ENCODE measurements around the gene IHH. TPM values are rescaled to one million over a fixed set of nuclear protein-coding genes. Genes with fewer than 3 reads are reported as not detected.

The IHH gene
- total and polyA plus RNA-seq, 2 of the 8 experiments (the other 6 are each of a cell fraction or from before 2014, with no cell fraction given): 0.03 TPM; not detected in 1

GRCh38 chr2:219106251-219106650 lies 45.5 kb upstream of the IHH start:
- Histone ChIP-seq H3K27ac (ENCODE audit: low read depth, low read length) (no peak overlapping the region), H3K4me3 (ENCODE audit: extremely low read depth in 1 of 4, insufficient read depth in 2 of 4, low read depth in 3 of 4, low read length in 4 of 4) (no peak overlapping the region), H3K79me2 (ENCODE audit: control insufficient read depth in 1 of 2, insufficient read depth in 2 of 2, low read length in 2 of 2) (no peaks in the 10 kb centered on the region), H4K8ac (ENCODE audit: extremely low read depth, insufficient read depth, low read length) (no peak overlapping the region), H3K23ac (ENCODE audit: insufficient read length) (no peak overlapping the region), H2BK5ac (ENCODE audit: low read depth, low read length) (no peak overlapping the region), H3K4me1 (replicated peaks in 1 of 4; ENCODE audit: control insufficient read depth in 3 of 4, insufficient read depth in 4 of 4, low read length in 3 of 4) (no peaks in the 10 kb centered on the region; a peak in 1 of 7 replicates), H2BK12ac (ENCODE audit: low read depth, low read length) (no peak overlapping the region), H3K4me2 (ENCODE audit: insufficient read depth in 1 of 2, low read depth in 2 of 2, low read length in 2 of 2) (no peak overlapping the region), H3K9me3 (ENCODE audit: insufficient read depth in 2 of 2, low read depth in 1 of 2, low read length in 1 of 2) (no peaks in the 10 kb centered on the region), H2BK20ac (ENCODE audit: low read length) (no peak overlapping the region), H4K20me1 (replicated peaks in 1 of 2; ENCODE audit: control insufficient read depth in 1 of 2, insufficient read depth in 2 of 2, low read length in 2 of 2) (no peaks in the 10 kb centered on the region), H3K14ac (ENCODE audit: insufficient read length) (no peak overlapping the region), H4K91ac (replicated peaks; ENCODE audit: insufficient read length, low read length) (no peak overlapping the region), H3K27me3 (replicated peaks in 1 of 4; ENCODE audit: control insufficient read depth in 3 of 4, extremely low read depth in 1 of 4, insufficient read depth in 3 of 4, low read length in 3 of 4) (no peaks in the 10 kb centered on the region), H4K5ac (ENCODE audit: insufficient read length, low read depth, low read length) (no peak overlapping the region), H3K56ac (replicated peaks; ENCODE audit: insufficient read length, low read depth, low read length) (no peak overlapping the region), H2AK5ac (ENCODE audit: low read depth, low read length) (no peak overlapping the region), H3K23me2 (ENCODE audit: low read depth, low read length) (no peaks in the 10 kb centered on the region; the same call in 1 of the 2 replicates), H2AFZ (ENCODE audit: low read length) (no peak overlapping the region), H3K36me3 (ENCODE audit: control insufficient read depth in 2 of 4, insufficient read depth in 4 of 4, low read length in 3 of 4) (no peaks in the 10 kb centered on the region), H3K18ac (ENCODE audit: extremely low read depth, low read length) (no peak overlapping the region), H2BK120ac (replicated peaks; ENCODE audit: low read depth, low read length) (no peak overlapping the region), H3K79me1 (ENCODE audit: low read depth, low read length) (no peaks in the 10 kb centered on the region), H3K4ac (replicated peaks; ENCODE audit: insufficient read length, low read depth, low read length) (no peak overlapping the region), H2BK15ac (ENCODE audit: low read length) (no peak overlapping the region), H3K9ac (replicated peaks in 1 of 4; ENCODE audit: extremely low read depth in 1 of 4, low read depth in 3 of 4, low read length in 3 of 4) (no peak overlapping the region)
- FAIRE-seq (no peak), DNase-seq (ENCODE audit: low read depth in 1 of 2, low spot score in 2 of 2) (no peak)
- CTCF ChIA-PET (ENCODE audit: partially characterized antibody): interaction anchor here (1.1 to 37.2 kb wide), 4 partner anchors 19 to 76 kb away, joined by 3 to 1777 read pairs (median 176); partner anchors contain the start of genes CFAP65 and IHH
- 69% methylated on average over 3 of the region's 3 CpGs; no CpG with 5 or more reads in 1 of the 2 experiments for WGBS, 2 experiments (ENCODE audit: extremely low coverage in 1 of 2, insufficient coverage in 1 of 2, insufficient read length in 1 of 2, insufficient replicate concordance in 2 of 2, low coverage in 1 of 2, low lambda C conversion rate in 2 of 2, missing lambda C conversion rate in 1 of 2)
- POLR2A ChIA-PET (ENCODE audit: partially characterized antibody): interaction anchor here (0.9 kb wide), 1 partner anchor 27 kb away, joined by 3 read pairs; no protein-coding TSS in a partner anchor
- no peak for TF ChIP-seq EP300 (IDR thresholded peaks at IDR 0.05; ENCODE audit: borderline replicate concordance in 1 of 2, low read depth in 2 of 2, low read length in 2 of 2)
- TF ChIP-seq CEBPB (IDR thresholded peaks at IDR 0.05; ENCODE audit: low read depth, low read length): no peak
- no peak for TF ChIP-seq HDAC6 (IDR thresholded peaks at IDR 0.05; ENCODE audit: low read depth, low read length)
- no peak for TF ChIP-seq KDM4A (IDR thresholded peaks at IDR 0.05; ENCODE audit: low read depth, low read length, severe bottlenecking)
- no peak for TF ChIP-seq RAD21 (IDR thresholded peaks at IDR 0.05 in 1 of 2, conservative IDR thresholded peaks at IDR 0.05 in 1 of 2; ENCODE audit: low read depth in 2 of 2, low read length in 2 of 2)
- no peak for TF ChIP-seq CREB1 (IDR thresholded peaks at IDR 0.05)
- no peak for TF ChIP-seq CTCF (IDR thresholded peaks at IDR 0.05; ENCODE audit: control extremely low read depth in 1 of 3, insufficient read depth in 1 of 3, low read depth in 1 of 3, low read length in 3 of 3)
- no peak for TF ChIP-seq JUN (IDR thresholded peaks at IDR 0.05; ENCODE audit: low read depth, low read length)
- no peak for TF ChIP-seq POLR2AphosphoS5 (IDR thresholded peaks at IDR 0.05; ENCODE audit: low read depth, low read length)
- no peak for TF ChIP-seq GABPA (IDR thresholded peaks at IDR 0.05; ENCODE audit: borderline replicate concordance, insufficient read depth, low read length)
- no peak for TF ChIP-seq TBP (IDR thresholded peaks at IDR 0.05; ENCODE audit: low read depth, low read length)
- no peak for TF ChIP-seq KDM5A (IDR thresholded peaks at IDR 0.05; ENCODE audit: low read length)

All from H1 (cell line).